Muscle layer of duodenum (tissue), 2 donors: ENCODE results near the gene VPS13A.
A peak's percentile ranks its signal among the peaks of the same experiment; 100 is the strongest.

Source experiments
- H3K27ac ChIP-seq: one replicate; pipeline ENCODE4 v1.7.0; 2013; ENCODE audit warnings: mild to moderate bottlenecking, low read length
- H3K27me3 ChIP-seq: one replicate; pipeline ENCODE4 v1.7.0; 2013; ENCODE audit warnings: low read depth, mild to moderate bottlenecking, control low read depth, low read length
- H3K36me3 ChIP-seq, 2 donors: one replicate each; pipeline ENCODE4 v1.7.0; 2013; ENCODE audit warnings: low read length in 2 of 2, control low read depth in 1 of 2, mild to moderate bottlenecking in 1 of 2; ENCODE audit not compliant: insufficient read depth in 2 of 2, control insufficient read depth in 1 of 2
- H3K4me1 ChIP-seq, 2 donors: one replicate each; pipeline ENCODE4 v1.7.0; 2013; ENCODE audit warnings: low read length in 2 of 2, mild to moderate bottlenecking in 2 of 2, control low read depth in 1 of 2, moderate library complexity in 1 of 2; ENCODE audit not compliant: insufficient read depth in 2 of 2, control insufficient read depth in 1 of 2
- H3K4me3 ChIP-seq, 2 donors: one replicate each; pipeline ENCODE4 v1.7.0; 2013; ENCODE audit warnings: low read length in 2 of 2, low read depth in 1 of 2, mild to moderate bottlenecking in 1 of 2
- H3K9me3 ChIP-seq, 2 donors: one replicate each; pipeline ENCODE4 v1.7.0; 2013; ENCODE audit warnings: low read length in 2 of 2, control low read depth in 1 of 2, mild to moderate bottlenecking in 1 of 2; ENCODE audit not compliant: control insufficient read depth in 1 of 2
- donor health status: healthy.

The VPS13A gene

DNA sequence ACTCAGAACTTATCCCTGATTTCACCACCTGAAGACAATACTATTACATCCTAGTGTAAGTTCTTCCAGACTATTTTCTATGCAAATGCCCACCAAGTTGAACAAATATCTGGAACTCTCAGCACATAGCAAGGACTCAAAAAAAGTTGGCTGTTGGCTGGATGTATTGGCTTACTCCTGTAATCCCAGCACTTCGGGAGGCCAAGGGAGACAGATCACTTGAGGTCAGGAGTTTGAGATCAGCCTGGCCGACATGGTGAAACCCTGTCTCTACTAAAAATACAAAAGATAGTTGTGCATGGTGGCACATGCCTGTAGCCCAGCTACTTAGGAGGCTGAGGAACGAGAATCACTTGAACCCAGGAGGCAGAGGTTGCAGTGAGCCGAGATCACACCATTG lies 15.0 kb upstream of the VPS13A start:
- no peaks in the 10 kb centered on the region for H3K36me3 ChIP-seq
- H3K4me1 ChIP-seq, result no peaks in the 10 kb centered on the region

DNA sequence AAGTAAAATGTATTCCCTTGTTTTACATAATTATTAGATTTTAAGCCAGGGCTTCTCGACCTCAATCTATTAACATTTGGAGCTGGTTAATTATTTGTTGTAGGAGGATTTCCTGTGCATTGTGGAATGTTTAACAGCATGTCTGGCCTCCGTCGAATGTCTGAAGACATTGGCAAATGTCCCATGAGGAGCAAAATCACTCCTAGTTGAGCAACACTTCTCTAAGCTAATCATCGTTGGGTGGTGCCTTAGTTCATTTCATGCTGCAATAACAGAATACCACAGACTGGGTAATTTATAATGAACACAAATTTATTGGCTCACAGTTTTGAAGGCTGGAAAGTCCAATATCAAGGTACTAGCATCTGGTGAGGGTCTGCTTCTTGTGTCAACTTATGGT lies 13.4 kb upstream of the VPS13A start:
- Histone ChIP-seq H3K9me3 (no peaks in the 10 kb centered on the region), H3K27me3 (no peaks in the 10 kb centered on the region), H3K4me3 (no peak overlapping the region), H3K27ac (no peak overlapping the region), H3K4me1 (no peaks in the 10 kb centered on the region), H3K36me3 (no peaks in the 10 kb centered on the region)

More for the DNA sequence above, 15.0 kb upstream of the VPS13A start:
- H3K9me3 ChIP-seq, result no peaks in the 10 kb centered on the region
- no peaks in the 10 kb centered on the region for H3K27me3 ChIP-seq
- no peak overlapping the region for H3K4me3 ChIP-seq
- H3K27ac ChIP-seq, result no peak overlapping the region

DNA sequence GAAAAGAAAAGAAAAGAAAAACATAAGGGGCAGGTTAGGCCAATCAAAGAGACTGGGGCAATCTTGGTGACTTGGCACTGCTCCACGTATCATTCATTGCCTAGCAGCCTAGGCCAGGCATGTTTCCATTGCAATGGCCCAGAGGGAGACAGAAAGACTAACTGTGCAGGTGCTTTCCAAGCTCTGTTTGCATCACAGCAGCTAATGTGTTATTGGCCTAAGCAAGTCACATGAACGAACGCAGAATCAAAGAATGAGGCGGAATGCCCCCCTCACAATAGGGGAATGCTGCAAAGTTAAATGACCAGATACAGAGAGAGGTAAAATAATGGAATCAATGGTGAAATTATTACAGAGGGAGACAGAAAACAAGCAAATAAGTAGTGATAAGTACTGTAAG lies 11.1 kb upstream of the VPS13A start:
- Histone ChIP-seq H3K9me3 (no peaks in the 10 kb centered on the region), H3K4me3 (no peak overlapping the region), H3K27me3 (no peaks in the 10 kb centered on the region), H3K4me1 (no peaks in the 10 kb centered on the region), H3K27ac (no peak overlapping the region), H3K36me3 (no peaks in the 10 kb centered on the region)

DNA sequence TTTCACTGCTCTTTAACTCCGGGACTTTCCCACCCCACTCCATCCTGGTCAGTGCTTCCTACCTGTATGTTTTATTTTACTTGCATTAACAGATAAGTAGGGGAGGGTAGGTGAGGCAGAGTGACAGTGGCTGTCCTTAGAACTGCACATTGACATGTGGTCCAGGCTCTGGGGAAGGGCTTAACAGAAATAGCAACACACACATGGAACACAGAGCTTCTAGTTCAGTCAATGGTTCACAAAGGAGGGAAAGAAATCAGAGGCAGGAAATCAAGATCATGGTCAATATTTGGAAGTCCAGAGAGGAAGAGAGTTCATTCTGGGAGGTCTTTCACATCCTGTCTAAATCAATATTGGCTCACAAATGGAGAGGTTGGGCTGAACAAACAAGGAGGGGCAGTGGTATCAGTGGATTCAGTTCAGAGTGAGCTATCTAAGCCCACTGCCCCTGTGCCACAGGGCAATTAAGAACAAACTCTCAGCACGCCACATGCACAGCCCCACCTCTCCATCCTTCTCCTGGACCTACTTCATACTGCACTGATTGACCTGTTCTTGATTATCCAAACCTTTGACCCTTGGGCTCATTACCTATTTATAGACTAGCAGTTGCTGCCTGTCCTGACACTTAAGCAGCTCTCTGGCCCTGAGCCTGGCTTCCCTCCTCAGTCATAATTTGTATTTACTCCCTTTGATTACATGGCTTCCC lies 6.2 kb upstream of the VPS13A start:
- no peak overlapping the region for H3K27ac ChIP-seq
- H3K4me3 ChIP-seq, result no peak overlapping the region
- H3K36me3 ChIP-seq, result no peaks in the 10 kb centered on the region
- H3K9me3 ChIP-seq, result no peaks in the 10 kb centered on the region
- no peaks in the 10 kb centered on the region for H3K4me1 ChIP-seq
- no peaks in the 10 kb centered on the region for H3K27me3 ChIP-seq

DNA sequence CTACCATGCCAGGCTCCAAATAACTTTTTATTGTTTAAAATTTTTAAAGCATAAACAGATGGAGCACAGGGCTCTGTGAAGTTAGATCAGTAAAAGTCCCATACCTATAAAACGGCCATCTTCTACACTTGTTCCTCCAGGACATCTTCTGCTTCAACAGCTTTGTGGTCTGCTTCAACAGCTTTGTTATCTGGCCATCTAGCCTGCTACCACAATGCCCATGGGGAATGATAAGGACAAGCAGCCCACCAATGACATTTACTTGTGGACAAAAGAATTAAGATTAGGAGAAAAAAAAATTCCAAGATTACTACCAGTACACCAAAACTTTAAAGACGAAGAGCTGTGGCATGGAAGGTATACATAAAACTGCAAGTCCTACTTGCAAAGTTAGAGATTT lies 2.2 kb upstream of the VPS13A start:
- no peaks in the 10 kb centered on the region for H3K9me3 ChIP-seq
- no peak overlapping the region for H3K4me3 ChIP-seq
- H3K4me1 ChIP-seq, result peaks cover 0 to 15% of the 10 kb centered on the region in 2 donors
- H3K27ac ChIP-seq, result no peak overlapping the region
- H3K27me3 ChIP-seq, result no peaks in the 10 kb centered on the region
- H3K36me3 ChIP-seq, result no peaks in the 10 kb centered on the region

DNA sequence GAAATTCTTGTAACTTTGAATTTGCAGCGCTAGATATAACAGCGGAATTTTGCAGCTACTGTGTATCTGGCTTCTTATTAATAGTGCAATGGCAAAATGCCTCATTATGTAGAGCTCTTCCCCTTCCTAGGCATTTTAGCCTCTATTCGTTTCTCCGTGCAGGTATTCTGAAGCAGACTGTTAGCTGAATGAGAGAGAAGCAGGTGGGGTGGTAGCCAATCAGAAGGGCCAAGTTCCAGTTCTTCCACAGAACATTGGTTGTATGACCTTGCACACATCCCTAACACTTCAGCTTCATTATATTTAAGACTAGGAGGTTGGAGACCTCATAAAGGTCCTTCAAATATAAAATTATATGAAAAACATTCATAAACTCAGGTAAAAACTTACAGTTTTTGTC lies 1.2 kb upstream of the VPS13A start:
- Histone ChIP-seq H3K27me3 (no peaks in the 10 kb centered on the region), H3K27ac (no peak overlapping the region), H3K9me3 (no peaks in the 10 kb centered on the region), H3K36me3 (no peaks in the 10 kb centered on the region), H3K4me1 (peaks cover 0 to 15% of the 10 kb centered on the region in 2 donors), H3K4me3 (no peak overlapping the region)

DNA sequence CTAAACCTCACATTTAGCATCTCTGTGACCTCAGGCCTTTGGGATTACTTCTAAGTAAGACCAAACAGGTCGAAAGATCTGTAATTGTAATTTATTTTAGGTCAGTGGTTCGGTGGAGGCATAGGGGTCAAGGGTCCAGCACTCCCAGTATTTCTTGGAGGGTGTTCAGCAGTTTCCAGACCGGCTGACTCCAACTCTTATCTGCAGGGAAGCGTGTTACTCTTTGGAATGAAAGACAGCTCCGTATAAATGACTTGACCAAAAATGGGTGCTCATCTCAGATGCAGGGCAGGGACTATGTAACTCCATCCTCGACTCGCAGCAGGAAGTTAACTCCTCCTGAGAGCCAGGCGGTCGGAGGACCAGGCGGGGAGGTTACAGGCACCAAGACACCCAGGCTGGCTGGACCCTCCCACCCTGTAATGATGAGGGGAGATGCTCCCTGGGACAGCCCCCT lies 620 bp upstream of the VPS13A start:
- Histone ChIP-seq H3K4me1 (peaks cover 0 to 15% of the 10 kb centered on the region in 2 donors), H3K4me3 (peak overlapping the region; percentile 88 to 89), H3K27ac (no peak overlapping the region), H3K27me3 (no peaks in the 10 kb centered on the region), H3K36me3 (no peaks in the 10 kb centered on the region), H3K9me3 (no peaks in the 10 kb centered on the region)

DNA sequence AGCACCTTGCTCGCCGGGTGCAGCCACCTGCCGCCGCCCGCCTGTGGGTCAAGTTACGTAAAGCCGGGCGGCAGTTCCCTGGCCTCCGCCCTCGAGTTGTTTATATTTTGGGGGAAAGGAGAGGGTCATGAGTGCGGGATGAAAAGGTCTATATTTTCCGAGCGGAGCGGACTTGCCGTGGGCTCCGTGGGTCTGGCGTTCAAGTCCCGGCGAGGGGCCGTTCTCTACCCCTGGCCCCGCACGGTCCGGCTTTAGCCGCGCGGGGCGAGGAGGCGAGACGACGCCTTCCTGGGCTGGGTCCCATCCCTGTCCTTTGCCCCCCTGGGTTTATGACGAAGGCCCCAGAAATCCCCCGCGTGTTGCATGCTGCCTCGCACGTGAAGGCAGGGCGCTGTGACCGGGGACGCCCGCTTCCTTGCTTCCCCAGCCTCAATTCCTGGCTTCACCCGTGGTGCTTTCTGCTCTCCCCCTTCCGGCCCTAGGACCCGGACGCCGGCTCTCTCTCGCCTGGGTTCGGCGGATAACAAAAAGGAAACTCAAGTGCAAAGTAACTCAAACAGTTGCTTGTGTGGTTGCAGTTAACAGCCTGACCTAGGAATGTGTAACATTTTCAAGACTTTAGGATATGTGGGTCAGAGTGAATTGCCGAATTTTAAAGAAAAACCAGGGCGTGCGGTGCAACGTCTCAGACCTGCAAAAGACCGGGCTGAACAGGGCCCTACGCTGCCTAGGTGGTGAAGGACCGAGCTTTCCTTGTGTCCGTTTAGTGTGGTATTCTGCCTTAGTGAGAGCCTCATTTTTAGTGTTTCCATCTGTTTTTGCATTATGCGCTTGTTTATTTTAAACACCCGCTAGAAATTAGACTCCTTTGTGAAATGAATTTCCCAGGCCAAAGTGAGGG lies 810 bp downstream of the VPS13A start:
- peak overlapping the region; percentile 45 for H3K27ac ChIP-seq
- peak overlapping the region; percentile 88 to 89 for H3K4me3 ChIP-seq
- no peaks in the 10 kb centered on the region for H3K27me3 ChIP-seq
- H3K4me1 ChIP-seq, result peaks cover 0 to 15% of the 10 kb centered on the region in 2 donors
- no peaks in the 10 kb centered on the region for H3K9me3 ChIP-seq
- no peaks in the 10 kb centered on the region for H3K36me3 ChIP-seq

DNA sequence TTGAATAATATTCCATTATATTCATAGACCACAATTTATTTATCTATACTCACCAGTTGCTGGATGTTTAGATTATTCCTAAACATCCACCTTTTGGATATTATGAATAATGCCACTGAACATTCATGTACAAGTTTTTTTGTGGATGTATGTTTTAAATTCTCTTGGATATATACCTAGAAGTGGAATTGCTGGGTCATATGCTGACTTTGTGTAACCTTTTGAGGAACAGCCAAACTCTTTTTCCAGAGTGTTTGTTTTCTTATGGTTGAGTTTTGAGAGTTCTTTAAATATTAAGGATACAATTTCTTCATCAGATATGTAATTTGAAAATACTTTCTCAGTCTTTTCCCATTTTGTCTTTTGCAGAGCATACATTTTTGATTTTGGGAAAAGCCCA lies 2.7 kb downstream of the VPS13A start:
- H3K36me3 ChIP-seq, result no peaks in the 10 kb centered on the region
- no peak overlapping the region for H3K4me3 ChIP-seq
- peaks cover 0 to 15% of the 10 kb centered on the region in 2 donors for H3K4me1 ChIP-seq
- no peak overlapping the region for H3K27ac ChIP-seq
- H3K27me3 ChIP-seq, result no peaks in the 10 kb centered on the region
- H3K9me3 ChIP-seq, result no peaks in the 10 kb centered on the region

DNA sequence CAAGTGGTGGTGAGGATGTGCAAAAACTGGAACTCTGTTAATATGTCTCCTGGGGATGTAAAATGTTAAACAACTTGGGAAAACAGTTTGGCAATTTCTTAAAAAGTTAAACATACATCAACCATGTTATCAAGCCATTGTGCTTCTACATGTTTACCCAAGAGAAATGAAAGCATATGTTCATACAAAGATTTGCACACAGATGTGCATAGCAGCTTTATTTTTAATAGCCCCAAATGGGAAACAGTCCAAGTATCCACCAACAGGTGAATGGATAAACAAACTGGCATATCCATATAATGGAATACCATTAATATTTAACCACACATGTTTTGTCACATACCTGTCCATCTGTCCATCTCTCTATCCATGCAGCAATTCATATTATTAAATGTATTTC lies 6.2 kb downstream of the VPS13A start:
- no peaks in the 10 kb centered on the region for H3K36me3 ChIP-seq
- no peak overlapping the region for H3K4me3 ChIP-seq
- no peak overlapping the region for H3K27ac ChIP-seq
- H3K27me3 ChIP-seq, result no peaks in the 10 kb centered on the region
- H3K4me1 ChIP-seq, result peaks cover 0 to 9% of the 10 kb centered on the region in 2 donors
- H3K9me3 ChIP-seq, result no peaks in the 10 kb centered on the region

DNA sequence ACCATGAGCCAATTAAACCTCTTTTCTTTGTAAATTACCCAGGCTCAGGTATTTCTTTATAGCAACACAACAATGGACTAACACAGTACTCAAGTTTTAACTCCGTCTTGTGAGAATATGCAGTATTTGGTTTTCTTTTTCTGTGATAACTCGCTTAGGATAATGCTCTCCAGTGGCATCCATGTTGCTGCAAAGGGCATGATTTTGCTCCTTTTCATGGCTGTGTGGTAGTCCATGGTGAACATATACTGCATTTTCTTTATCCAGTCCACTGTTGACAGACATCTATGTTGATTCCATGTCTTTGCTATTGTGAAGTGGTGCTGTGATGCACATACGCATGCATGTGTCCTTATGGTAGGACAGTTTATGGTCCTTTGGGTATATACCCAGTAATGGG lies 10.9 kb downstream of the VPS13A start:
- no peak overlapping the region for H3K27ac ChIP-seq
- no peaks in the 10 kb centered on the region for H3K36me3 ChIP-seq
- H3K27me3 ChIP-seq, result no peaks in the 10 kb centered on the region
- no peaks in the 10 kb centered on the region for H3K4me1 ChIP-seq
- H3K4me3 ChIP-seq, result no peak overlapping the region
- H3K9me3 ChIP-seq, result no peaks in the 10 kb centered on the region
